ENCODE data around the gene SPATS2L.

DNA sequence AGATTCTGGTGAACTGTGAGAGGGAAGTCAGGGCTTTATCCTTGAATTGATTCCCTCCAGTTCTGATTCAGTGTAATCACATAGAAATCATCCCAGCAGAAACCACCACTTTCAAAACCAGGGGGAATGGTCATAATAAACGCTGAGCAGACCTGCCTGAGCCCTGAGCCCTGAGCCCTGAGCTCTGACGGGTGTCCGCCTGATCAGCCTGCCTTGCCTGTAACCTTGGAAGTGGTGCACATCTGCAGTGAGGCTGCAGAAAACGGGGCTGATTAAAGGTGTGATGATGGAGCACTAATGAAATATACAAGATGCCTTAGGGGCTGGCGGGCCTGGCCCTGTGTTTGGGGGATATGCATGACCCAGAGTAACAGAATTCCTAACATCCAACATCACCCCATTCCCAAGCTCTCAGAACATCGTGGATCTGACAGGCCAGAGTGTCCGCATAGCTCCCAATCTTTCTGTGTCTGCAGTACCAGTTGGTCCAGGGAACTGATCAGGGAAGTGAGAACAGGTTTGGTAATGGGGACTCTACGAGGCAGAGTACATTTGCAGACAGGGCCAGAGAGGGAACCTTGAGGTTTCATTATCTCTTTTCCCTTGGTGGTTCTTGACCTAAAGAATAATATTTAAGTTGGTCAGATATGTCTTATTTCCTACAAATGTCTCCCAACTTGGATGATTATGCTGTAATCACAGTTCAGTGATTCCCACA is 165.6 kb downstream of the SPATS2L start:
- TF ChIP-seq, protein P1, sequence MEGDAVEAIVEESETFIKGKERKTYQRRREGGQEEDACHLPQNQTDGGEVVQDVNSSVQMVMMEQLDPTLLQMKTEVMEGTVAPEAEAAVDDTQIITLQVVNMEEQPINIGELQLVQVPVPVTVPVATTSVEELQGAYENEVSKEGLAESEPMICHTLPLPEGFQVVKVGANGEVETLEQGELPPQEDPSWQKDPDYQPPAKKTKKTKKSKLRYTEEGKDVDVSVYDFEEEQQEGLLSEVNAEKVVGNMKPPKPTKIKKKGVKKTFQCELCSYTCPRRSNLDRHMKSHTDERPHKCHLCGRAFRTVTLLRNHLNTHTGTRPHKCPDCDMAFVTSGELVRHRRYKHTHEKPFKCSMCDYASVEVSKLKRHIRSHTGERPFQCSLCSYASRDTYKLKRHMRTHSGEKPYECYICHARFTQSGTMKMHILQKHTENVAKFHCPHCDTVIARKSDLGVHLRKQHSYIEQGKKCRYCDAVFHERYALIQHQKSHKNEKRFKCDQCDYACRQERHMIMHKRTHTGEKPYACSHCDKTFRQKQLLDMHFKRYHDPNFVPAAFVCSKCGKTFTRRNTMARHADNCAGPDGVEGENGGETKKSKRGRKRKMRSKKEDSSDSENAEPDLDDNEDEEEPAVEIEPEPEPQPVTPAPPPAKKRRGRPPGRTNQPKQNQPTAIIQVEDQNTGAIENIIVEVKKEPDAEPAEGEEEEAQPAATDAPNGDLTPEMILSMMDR (IDR thresholded peaks at IDR 0.05), result no peak
- TF ChIP-seq POLR2AphosphoS5 (IDR thresholded peaks at IDR 0.05; ENCODE audit: insufficient read depth in 1 of 2, low read depth in 1 of 2) (no peak), POLR2A (IDR thresholded peaks at IDR 0.05) (no peak)
